ENCODE measurements around the gene CENPA. TPM values are rescaled to one million over a fixed set of nuclear protein-coding genes. Genes with fewer than 3 reads are reported as not detected.

CENPA gene
- total and polyA plus RNA-seq, 2 donors (not counting 1 experiment from before 2014, with no cell fraction given) = 6.1 to 9.7 TPM

DNA sequence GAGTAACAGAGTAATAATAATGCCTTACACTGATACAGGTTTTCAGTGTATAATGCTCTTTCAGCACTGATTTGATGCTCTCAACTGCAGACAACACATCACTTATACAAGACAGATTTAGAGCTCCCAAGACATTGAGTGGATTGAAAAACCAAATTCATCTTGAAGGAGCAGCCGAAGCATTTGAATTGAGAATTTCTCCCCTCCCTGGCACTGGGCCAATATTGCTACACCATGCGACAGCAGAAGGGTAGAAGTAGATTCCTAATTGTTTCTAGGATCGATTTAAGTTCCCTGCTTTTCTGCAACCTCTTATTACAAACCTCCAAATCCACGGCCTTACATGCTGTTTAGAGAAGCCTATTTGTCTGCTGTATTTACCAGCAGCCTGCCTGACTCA is 15.5 kb downstream of the CENPA start:
- Histone ChIP-seq H3K27ac (ENCODE audit: insufficient read depth, low read length) (no peak overlapping the region), H3K4me2 (ENCODE audit: extremely low read depth, insufficient read depth, low read length) (no peak overlapping the region), H3K9ac (ENCODE audit: insufficient read depth, low read length) (no peak overlapping the region), H3K79me2 (ENCODE audit: control insufficient read depth, insufficient read depth, low read length) (no peaks in the 10 kb centered on the region), H3K27me3 (ENCODE audit: control insufficient read depth, insufficient read depth, low read length) (no peaks in the 10 kb centered on the region), H4K20me1 (ENCODE audit: control insufficient read depth, extremely low read depth, insufficient read depth, low read length) (no peaks in the 10 kb centered on the region), H3K9me3 (ENCODE audit: control insufficient read depth, insufficient read depth, low read depth, low read length) (no peaks in the 10 kb centered on the region), H3K36me3 (ENCODE audit: control insufficient read depth, insufficient read depth, low read length) (peaks cover 4% of the 10 kb centered on the region), H3K4me1 (ENCODE audit: control insufficient read depth, extremely low read depth, insufficient read depth, low read length) (no peaks in the 10 kb centered on the region), H3K4me3 (replicated peaks in 1 of 4; ENCODE audit: control extremely low read depth in 1 of 4, insufficient read depth in 1 of 4, low read depth in 3 of 4, low read length in 4 of 4) (no peak overlapping the region), H2AFZ (ENCODE audit: low read length) (no peak overlapping the region)
- TF ChIP-seq CTCF (conservative IDR thresholded peaks at IDR 0.05 in 1 of 2, IDR thresholded peaks at IDR 0.05 in 1 of 2; ENCODE audit: low read depth in 1 of 2, low read length in 2 of 2) (no peak), EZH2 (IDR thresholded peaks at IDR 0.05; ENCODE audit: low read length, missing control alignments) (no peak)
- no peak for DNase-seq (ENCODE audit: low read depth in 2 of 2)

GRCh38 chr2:26801796-26802195 is 15.9 kb downstream of the CENPA start:
- peaks cover 2% of the 10 kb centered on the region for H3K36me3 ChIP-seq (ENCODE audit: control insufficient read depth, insufficient read depth, low read length)
- H2AFZ ChIP-seq (ENCODE audit: low read length) = no peak overlapping the region
- no peak for DNase-seq (ENCODE audit: low read depth in 2 of 2)
- no peaks in the 10 kb centered on the region for H3K4me1 ChIP-seq (ENCODE audit: control insufficient read depth, extremely low read depth, insufficient read depth, low read length)
- no peak overlapping the region for H3K4me2 ChIP-seq (ENCODE audit: extremely low read depth, insufficient read depth, low read length)
- no peaks in the 10 kb centered on the region for H4K20me1 ChIP-seq (ENCODE audit: control insufficient read depth, extremely low read depth, insufficient read depth, low read length)
- H3K79me2 ChIP-seq (ENCODE audit: control insufficient read depth, insufficient read depth, low read length) = no peaks in the 10 kb centered on the region
- H3K27me3 ChIP-seq (ENCODE audit: control insufficient read depth, insufficient read depth, low read length) = no peaks in the 10 kb centered on the region
- no peak overlapping the region for H3K9ac ChIP-seq (ENCODE audit: insufficient read depth, low read length)
- no peak overlapping the region for H3K27ac ChIP-seq (ENCODE audit: insufficient read depth, low read length)
- TF ChIP-seq EZH2 (IDR thresholded peaks at IDR 0.05; ENCODE audit: low read length, missing control alignments) (no peak), CTCF (conservative IDR thresholded peaks at IDR 0.05 in 1 of 2, IDR thresholded peaks at IDR 0.05 in 1 of 2; ENCODE audit: low read depth in 1 of 2, low read length in 2 of 2) (no peak)
- H3K4me3 ChIP-seq (replicated peaks in 1 of 4; ENCODE audit: control extremely low read depth in 1 of 4, insufficient read depth in 1 of 4, low read depth in 3 of 4, low read length in 4 of 4) = no peak overlapping the region
- no peaks in the 10 kb centered on the region for H3K9me3 ChIP-seq (ENCODE audit: control insufficient read depth, insufficient read depth, low read depth, low read length)

DNA sequence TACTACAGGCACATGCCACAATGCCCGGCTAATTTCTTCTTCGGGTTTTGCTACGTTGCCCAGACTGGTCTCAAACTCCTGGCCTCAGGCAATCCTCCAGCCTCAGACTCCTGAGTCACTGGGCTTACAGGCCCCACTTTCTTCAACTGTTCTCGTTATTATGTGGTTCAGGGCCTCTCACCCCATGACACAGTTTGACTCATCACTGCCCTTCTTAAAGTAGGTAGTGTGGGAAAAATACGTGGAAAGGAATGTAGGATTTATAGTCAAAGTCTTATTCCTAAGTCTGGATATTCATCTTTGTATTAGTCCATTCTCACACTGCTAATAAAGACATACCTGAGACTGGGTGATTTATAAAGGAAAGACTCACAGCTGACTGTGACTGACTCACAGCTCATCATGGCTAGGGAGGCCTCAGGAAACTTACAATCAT is 19.4 kb downstream of the CENPA start:
- no peaks in the 10 kb centered on the region for H3K4me1 ChIP-seq (ENCODE audit: control insufficient read depth, extremely low read depth, insufficient read depth, low read length)

More for the DNA sequence above, 19.4 kb downstream of the CENPA start:
- H3K36me3 ChIP-seq (ENCODE audit: control insufficient read depth, insufficient read depth, low read length) = no peaks in the 10 kb centered on the region
- no peaks in the 10 kb centered on the region for H4K20me1 ChIP-seq (ENCODE audit: control insufficient read depth, extremely low read depth, insufficient read depth, low read length)
- peak; percentile 57 to 81 for DNase-seq (ENCODE audit: low read depth in 2 of 2)
- H3K79me2 ChIP-seq (ENCODE audit: control insufficient read depth, insufficient read depth, low read length) = no peaks in the 10 kb centered on the region
- no peak overlapping the region for H3K27ac ChIP-seq (ENCODE audit: insufficient read depth, low read length)
- no peaks in the 10 kb centered on the region for H3K9me3 ChIP-seq (ENCODE audit: control insufficient read depth, insufficient read depth, low read depth, low read length)
- no peak overlapping the region for H2AFZ ChIP-seq (ENCODE audit: low read length)
- H3K4me3 ChIP-seq (replicated peaks in 1 of 4; ENCODE audit: control extremely low read depth in 1 of 4, insufficient read depth in 1 of 4, low read depth in 3 of 4, low read length in 4 of 4) = no peak overlapping the region
- no peak overlapping the region for H3K4me2 ChIP-seq (ENCODE audit: extremely low read depth, insufficient read depth, low read length)
- H3K9ac ChIP-seq (ENCODE audit: insufficient read depth, low read length) = no peak overlapping the region
- no peaks in the 10 kb centered on the region for H3K27me3 ChIP-seq (ENCODE audit: control insufficient read depth, insufficient read depth, low read length)
- TF ChIP-seq EZH2 (IDR thresholded peaks at IDR 0.05; ENCODE audit: low read length, missing control alignments) (no peak), CTCF (conservative IDR thresholded peaks at IDR 0.05 in 1 of 2, IDR thresholded peaks at IDR 0.05 in 1 of 2; ENCODE audit: low read depth in 1 of 2, low read length in 2 of 2) (no peak)

Measured in fibroblast of lung (primary cell).